Tibial artery (tissue), 4 donors: Measurements from ENCODE around the gene RUFY4.

Source experiments
- DNase-seq, 2 donors: peaks; one replicate each; pipeline ENCODE4 v3.0.0-alpha.2; 2019
- H3K27ac ChIP-seq, 2 donors: fragments of 200-600 bp; sonication (generic) in 1 of 2; 1 replicate in 1 of 2; 2 replicates in 1 of 2; pipeline ENCODE4 v1.5.1; 2018 to 2019; ENCODE audit warnings: mild to moderate bottlenecking in 1 of 2
- H3K27me3 ChIP-seq, 2 donors: fragments of 200-600 bp; sonication (generic) in 1 of 2; one replicate each; pipeline versions ENCODE4 v1.5.1 to v1.6.0; 2016 to 2019
- H3K36me3 ChIP-seq, 3 donors: fragments of 200-600 bp; sonication (generic) in 2 of 3; one replicate each; pipeline ENCODE4 v1.5.1; 2016 to 2019; ENCODE audit warnings: mild to moderate bottlenecking in 2 of 3
- H3K4me1 ChIP-seq, 4 donors: fragments of 200-600 bp; sonication (generic) in 2 of 4; 1 replicate in 3 of 4; 2 replicates in 1 of 4; pipeline ENCODE4 v1.5.1; 2016 to 2019
- H3K4me3 ChIP-seq, 2 donors: fragments of 200-600 bp; sonication (generic) in 1 of 2; 1 replicate in 1 of 2; 2 replicates in 1 of 2; pipeline ENCODE4 v1.5.1; 2018 to 2019; ENCODE audit warnings: mild to moderate bottlenecking in 2 of 2
- H3K9me3 ChIP-seq, 3 donors: fragments of 200-600 bp; sonication (generic) in 1 of 3; one replicate each; pipeline ENCODE4 v1.5.1; 2016 to 2019
- intact Hi-C: fragments of 100-400 bp; cut with DNase I; formaldehyde crosslinking; loops from one replicate; pipeline ENCODE4 v1.15.0; 2023; ENCODE audit warnings: low total_unique reads
- TF ChIP-seq, protein P1 (sequence below), 2 experiments: fragments of 200-600 bp in 1 of 2; fragments of 450-650 bp in 1 of 2; IDR thresholded peaks; one replicate each; pipeline ENCODE4 v1.5.1; 2017 to 2019; ENCODE audit warnings: antibody characterized with exemption in 2 of 2, mild to moderate bottlenecking in 1 of 2, moderate library complexity in 1 of 2

The RUFY4 gene

DNA sequence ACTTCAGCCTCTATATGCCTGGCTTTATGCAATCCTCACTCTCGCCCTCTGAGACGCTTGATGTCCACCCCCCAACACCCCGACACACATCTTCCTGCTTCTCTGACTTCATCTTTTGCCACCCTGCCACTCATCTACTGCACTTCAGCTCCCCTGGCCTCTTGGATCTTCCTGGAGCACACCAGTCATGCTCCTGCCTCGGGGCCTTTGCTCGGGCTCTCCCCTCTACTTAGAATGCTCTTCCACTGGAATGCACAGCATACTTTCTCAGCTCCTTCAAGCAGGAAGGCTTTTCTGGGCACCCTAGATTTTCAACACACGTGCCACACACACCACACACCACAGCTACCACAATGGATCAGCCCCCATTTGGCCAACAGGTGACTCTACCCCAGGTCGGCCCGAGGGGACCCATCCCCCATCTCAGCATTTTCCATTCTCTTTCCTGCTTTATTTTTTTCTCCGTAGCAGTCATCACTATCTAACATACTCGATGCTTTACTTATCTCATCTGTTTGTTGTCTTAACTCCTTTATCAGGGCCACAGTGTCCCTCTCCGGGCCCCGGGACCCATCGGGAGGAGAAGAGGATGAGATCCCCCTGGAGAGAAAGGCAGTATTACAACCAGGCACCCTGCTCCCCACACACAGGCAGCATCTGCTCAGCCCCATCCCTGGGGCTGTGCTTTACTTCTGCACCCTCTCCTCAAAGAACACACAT is 2.3 kb downstream of the RUFY4 start:
- DNase-seq, result no peak
- H3K4me3 ChIP-seq, result no peak overlapping the region
- intact Hi-C loops, result no loop called here
- H3K4me1 ChIP-seq, result peaks cover 0 to 10% (median 5%) of the 10 kb centered on the region in 4 donors
- H3K9me3 ChIP-seq, result no peaks in the 10 kb centered on the region
- TF ChIP-seq, protein P1, sequence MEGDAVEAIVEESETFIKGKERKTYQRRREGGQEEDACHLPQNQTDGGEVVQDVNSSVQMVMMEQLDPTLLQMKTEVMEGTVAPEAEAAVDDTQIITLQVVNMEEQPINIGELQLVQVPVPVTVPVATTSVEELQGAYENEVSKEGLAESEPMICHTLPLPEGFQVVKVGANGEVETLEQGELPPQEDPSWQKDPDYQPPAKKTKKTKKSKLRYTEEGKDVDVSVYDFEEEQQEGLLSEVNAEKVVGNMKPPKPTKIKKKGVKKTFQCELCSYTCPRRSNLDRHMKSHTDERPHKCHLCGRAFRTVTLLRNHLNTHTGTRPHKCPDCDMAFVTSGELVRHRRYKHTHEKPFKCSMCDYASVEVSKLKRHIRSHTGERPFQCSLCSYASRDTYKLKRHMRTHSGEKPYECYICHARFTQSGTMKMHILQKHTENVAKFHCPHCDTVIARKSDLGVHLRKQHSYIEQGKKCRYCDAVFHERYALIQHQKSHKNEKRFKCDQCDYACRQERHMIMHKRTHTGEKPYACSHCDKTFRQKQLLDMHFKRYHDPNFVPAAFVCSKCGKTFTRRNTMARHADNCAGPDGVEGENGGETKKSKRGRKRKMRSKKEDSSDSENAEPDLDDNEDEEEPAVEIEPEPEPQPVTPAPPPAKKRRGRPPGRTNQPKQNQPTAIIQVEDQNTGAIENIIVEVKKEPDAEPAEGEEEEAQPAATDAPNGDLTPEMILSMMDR (IDR thresholded peaks at IDR 0.05), result no peak
- no peaks in the 10 kb centered on the region for H3K36me3 ChIP-seq
- H3K27me3 ChIP-seq, result peaks cover 0 to 21% of the 10 kb centered on the region in 2 donors
- no peak overlapping the region for H3K27ac ChIP-seq

DNA sequence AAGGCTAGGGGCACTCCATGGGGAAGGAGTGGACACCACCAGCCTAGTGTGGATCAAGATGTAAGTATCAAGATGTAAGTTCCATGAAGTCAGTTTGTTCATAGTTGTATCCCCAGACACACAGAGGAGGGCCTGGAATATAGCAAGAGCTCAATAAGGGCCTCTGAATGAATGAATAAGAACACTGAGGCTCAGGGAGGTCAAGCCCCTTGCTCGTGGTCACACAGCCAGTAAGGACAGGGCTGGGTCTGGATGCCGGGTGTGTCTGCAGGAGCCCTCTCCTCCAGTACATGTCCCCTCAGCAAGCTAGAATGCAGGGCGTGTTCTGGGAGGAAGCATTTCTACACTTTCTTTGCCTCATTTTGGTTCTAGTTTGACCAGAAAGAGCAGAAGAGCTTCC is 2.9 kb downstream of the RUFY4 start:
- H3K27me3 ChIP-seq, result peaks cover 0 to 20% of the 10 kb centered on the region in 2 donors
- H3K27ac ChIP-seq, result no peak overlapping the region
- no peaks in the 10 kb centered on the region for H3K9me3 ChIP-seq
- no peaks in the 10 kb centered on the region for H3K36me3 ChIP-seq
- peaks cover 0 to 10% (median 5%) of the 10 kb centered on the region in 4 donors for H3K4me1 ChIP-seq
- no peak for DNase-seq
- no peak overlapping the region for H3K4me3 ChIP-seq
- TF ChIP-seq, protein P1 (IDR thresholded peaks at IDR 0.05), result no peak
- intact Hi-C loops, result no loop called here

DNA sequence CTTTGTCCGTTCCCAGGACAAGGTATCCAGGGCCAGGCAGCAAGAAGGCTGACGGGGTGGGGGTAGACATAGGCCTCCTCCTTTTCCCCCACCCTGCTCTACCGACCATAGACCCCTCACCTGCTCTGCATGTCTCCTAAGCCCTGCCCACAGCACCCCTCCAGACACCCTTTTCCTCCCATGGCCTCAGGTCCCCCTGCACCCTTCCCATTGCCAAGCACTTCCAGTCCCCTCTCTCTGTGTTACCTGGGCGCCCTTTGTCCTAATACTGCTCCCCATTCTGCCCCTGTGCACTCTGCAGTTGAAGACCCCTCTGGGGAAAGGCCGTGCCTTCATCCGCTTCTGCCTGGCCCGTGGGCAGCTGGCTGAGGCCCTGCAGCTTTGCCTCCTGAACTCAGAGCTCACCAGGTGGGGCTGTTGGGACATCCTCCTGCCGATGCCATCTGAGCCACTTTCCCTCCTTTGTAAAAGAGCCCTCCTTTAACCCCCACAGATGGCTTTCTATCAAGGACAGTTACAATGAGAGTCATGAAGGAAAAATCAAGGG is 3.5 kb downstream of the RUFY4 start:
- Histone ChIP-seq H3K9me3 (no peaks in the 10 kb centered on the region), H3K27me3 (peaks cover 0 to 15% of the 10 kb centered on the region in 2 donors), H3K4me3 (no peak overlapping the region), H3K4me1 (peaks cover 0 to 10% (median 5%) of the 10 kb centered on the region in 4 donors), H3K36me3 (no peaks in the 10 kb centered on the region), H3K27ac (no peak overlapping the region)
- TF ChIP-seq, protein P1 (IDR thresholded peaks at IDR 0.05), result no peak
- intact Hi-C loops, result no loop called here
- no peak for DNase-seq

DNA sequence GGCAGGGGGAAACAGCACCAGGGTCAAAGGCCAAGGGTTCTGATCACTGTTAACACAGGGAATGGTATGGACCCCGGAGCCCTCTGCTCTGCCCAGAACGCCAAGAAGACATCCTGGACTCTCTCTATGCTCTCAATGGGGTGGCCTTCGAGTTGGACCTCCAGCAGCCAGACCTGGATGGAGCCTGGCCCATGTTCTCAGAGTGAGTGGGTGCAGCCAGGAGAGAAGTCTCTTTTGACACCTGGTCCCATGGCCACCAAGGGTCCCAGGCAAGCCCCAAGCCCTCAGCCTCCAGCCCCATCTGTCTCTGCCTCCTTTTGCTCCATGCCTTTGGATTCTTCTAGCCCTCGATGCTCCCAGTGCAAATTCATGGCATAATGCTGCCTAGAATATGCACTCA is 4.1 kb downstream of the RUFY4 start:
- H3K9me3 ChIP-seq, result no peaks in the 10 kb centered on the region
- H3K27ac ChIP-seq, result no peak overlapping the region
- no peak for DNase-seq
- intact Hi-C loops, result no loop called here
- no peak overlapping the region for H3K4me3 ChIP-seq
- peaks cover 0 to 10% (median 5%) of the 10 kb centered on the region in 4 donors for H3K4me1 ChIP-seq
- H3K27me3 ChIP-seq, result peaks cover 0 to 9% of the 10 kb centered on the region in 2 donors
- H3K36me3 ChIP-seq, result no peaks in the 10 kb centered on the region
- TF ChIP-seq, protein P1 (IDR thresholded peaks at IDR 0.05), result no peak

DNA sequence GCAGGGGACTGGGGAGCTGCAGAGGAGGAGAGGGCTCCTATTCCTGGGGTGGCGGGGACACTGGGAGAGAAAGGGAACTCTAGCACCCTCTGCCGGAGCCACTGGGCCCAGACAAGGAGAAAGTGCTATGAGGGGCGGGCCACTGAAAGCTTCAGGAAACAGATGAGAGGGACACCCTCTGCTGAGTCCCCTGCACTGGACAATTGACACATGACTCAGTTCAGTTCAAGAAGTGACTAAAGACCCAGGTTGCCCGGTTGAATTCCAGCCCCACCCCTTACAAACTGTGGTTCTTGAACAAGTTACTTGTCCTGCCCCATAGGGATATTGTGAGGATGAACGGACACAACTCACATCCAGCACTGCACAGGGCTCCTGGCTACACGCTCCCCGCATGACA is 5.0 kb downstream of the RUFY4 start:
- Histone ChIP-seq H3K4me1 (peaks cover 0 to 6% (median 0%) of the 10 kb centered on the region in 4 donors), H3K4me3 (no peak overlapping the region), H3K9me3 (no peaks in the 10 kb centered on the region), H3K36me3 (no peaks in the 10 kb centered on the region), H3K27ac (no peak overlapping the region), H3K27me3 (peaks cover 0 to 9% of the 10 kb centered on the region in 2 donors)
- no peak for DNase-seq
- intact Hi-C loops, result no loop called here
- TF ChIP-seq, protein P1 (IDR thresholded peaks at IDR 0.05), result peak in 1 of 2 experiments; percentile 14
